NCI-H1436 treated with DMSO at 0.1 percent for 48 hours (cell line): ENCODE measurements around the gene SPG7.

Experiments used
- DNase-seq: peaks from one replicate; lab custom pipeline; 2025; lab: John Stamatoyannopoulos, UW

Gene SPG7

GRCh38 chr16:89600956-89601355, 92.8 kb downstream of the SPG7 start:
- no peak for DNase-seq

GRCh38 chr16:89601906-89602272, 93.7 kb downstream of the SPG7 start:
- no peak for DNase-seq

GRCh38 chr16:89602273-89602951, 94.2 kb downstream of the SPG7 start:
- no peak for DNase-seq

GRCh38 chr16:89602952-89603590, 94.9 kb downstream of the SPG7 start:
- no peak for DNase-seq

GRCh38 chr16:89604764-89605163, 96.6 kb downstream of the SPG7 start:
- DNase-seq = no peak

GRCh38 chr16:89605186-89605970, 97.2 kb downstream of the SPG7 start:
- DNase-seq = no peak

GRCh38 chr16:89606006-89606405, 97.8 kb downstream of the SPG7 start:
- no peak for DNase-seq
